ENCODE results near the gene LRRC10.

Gene LRRC10, protein sequence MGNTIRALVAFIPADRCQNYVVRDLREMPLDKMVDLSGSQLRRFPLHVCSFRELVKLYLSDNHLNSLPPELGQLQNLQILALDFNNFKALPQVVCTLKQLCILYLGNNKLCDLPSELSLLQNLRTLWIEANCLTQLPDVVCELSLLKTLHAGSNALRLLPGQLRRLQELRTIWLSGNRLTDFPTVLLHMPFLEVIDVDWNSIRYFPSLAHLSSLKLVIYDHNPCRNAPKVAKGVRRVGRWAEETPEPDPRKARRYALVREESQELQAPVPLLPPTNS

GRCh38 chr12:69610729-69611128 lies at the start of gene LRRC10:
Gene LRRC10 (minus strand): TSS chr12:69610907. CDS start chr12:69610838, 69 bp downstream.
- no peak for DNase-seq

DNA sequence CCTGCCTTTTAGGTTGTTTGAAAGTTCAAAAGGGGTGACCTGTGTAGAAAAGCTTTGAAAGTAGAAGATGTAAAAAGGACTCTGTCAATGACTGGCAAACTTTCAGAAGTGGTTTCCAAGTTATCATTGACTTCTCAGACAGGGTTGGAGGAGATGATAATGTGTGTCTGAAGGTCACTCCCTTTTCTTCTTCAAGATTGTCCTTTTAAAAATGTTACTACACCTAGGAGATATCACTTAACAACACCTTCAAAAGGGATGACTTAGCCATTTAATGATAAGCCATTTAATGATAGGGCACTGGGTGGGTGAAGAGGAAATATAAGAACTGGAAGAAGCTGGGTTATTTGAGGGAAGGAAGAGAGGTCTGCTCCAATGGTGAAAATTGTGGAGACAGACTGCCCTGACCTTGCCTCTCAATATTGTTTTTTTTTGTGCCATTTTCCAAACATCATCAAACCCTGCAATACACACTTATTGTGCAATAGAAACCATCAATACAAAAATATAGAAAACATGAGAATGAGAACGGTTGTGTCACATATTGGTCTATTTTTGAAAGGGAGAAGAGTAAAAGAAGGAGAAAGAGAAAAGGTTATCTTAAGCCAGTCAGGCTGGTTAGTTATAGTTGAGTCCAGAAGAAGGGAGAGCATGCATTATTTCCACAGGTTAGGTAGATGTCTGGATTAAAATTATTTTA lies 49.6 kb upstream of the LRRC10 start:
- no peak for DNase-seq

GRCh38 chr12:69658203-69658602 lies 47.5 kb upstream of the LRRC10 start:
- DNase-seq: no peak

DNA sequence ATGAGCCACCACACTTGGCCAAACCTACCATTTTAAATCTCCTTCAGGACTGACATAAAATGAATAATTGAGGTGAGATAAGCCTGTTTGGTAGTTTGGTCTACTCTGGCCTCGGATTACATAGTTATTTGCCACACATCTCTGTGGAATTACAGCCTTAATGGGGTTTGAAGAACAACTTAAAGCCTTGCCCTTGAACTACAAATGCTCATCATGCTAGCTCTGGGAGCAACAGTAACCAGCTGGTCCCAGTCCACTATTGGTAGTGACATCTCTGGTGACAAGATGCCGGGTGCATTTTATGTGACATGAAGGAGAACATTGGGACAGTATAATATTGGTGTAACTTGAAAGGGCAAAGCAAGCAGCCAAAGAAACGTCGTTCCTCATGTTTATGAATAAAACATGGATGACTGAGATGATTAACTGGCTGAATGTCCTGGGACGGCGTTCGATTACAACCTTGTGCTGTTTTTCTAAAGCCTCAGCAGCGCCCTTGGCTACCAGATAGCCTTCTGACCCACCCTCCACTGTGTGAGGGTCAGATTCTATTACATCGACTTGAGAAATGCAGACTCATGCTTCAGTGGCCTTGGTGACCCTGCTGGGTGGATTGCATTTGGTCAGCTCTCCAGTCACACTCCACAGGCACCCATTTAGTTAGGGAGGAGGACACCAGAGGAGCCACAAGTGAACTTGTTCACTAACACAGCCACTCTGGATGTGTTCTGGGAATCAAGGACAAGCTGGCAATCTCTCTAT lies 46.9 kb upstream of the LRRC10 start:
- DNase-seq: no peak

DNA sequence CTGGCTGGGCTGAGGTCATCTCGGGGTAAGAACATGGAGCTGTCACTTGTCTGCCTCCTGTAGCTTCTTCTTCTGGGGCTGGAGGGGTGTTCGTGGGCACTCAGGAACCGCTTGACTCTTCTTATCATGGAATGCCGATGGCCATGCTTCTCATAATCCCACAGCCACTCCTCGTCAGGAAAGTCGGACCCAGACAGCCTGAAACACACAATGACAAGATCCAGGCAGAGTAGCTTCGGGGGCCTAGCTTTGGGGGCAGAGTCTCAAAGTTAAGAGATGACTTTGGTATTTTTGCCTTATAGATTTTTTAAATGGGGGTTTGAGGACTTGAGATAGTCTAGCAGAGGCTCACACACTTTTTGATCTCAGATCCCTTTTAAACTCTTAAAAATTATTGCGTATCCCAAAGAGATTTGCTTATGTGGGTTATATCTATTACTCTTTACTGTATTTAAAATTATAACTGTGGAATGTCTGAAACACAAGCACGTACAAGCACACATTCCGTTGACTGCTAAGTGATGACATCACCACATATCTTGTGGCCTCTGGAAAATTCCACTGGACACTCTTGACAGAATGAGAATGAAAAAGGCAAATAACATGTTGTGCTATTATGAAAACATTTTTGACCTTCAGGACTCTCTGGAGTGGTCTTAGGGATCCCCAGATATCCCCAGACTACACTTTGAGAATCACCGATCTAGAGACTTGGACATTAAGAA lies 45.1 kb upstream of the LRRC10 start:
- DNase-seq: no peak

GRCh38 chr12:69653703-69654102 lies 43.0 kb upstream of the LRRC10 start:
- no peak for DNase-seq

DNA sequence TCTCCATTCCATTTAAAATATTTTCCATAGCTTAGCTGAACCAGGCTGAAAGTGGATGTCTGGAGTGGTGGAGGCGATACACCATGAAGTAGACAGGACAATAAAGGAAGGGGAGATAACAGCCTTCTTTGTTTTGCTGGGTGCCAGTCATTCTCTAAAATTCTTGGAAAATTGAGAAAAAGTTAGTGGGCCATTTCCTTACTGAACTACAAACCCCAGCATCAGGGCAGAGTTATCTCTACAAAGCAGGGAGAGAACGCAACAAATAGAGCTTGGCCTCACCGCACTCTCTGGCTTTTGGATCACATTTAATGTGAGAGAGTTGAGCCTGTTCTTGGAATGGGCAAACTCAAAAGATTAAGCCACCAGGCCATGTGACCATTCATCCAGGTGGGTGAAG lies 41.2 kb upstream of the LRRC10 start:
- DNase-seq: no peak

GRCh38 chr12:69649529-69649928 lies 38.8 kb upstream of the LRRC10 start:
- DNase-seq: no peak

- no peak for DNase-seq
Observed at GRCh38 chr12:69648476-69648875, 37.8 kb upstream of the LRRC10 start.

GRCh38 chr12:69647178-69647577 lies 36.5 kb upstream of the LRRC10 start:
- no peak for DNase-seq

- no peak for DNase-seq
Observed at GRCh38 chr12:69645031-69645430, 34.3 kb upstream of the LRRC10 start.

DNA sequence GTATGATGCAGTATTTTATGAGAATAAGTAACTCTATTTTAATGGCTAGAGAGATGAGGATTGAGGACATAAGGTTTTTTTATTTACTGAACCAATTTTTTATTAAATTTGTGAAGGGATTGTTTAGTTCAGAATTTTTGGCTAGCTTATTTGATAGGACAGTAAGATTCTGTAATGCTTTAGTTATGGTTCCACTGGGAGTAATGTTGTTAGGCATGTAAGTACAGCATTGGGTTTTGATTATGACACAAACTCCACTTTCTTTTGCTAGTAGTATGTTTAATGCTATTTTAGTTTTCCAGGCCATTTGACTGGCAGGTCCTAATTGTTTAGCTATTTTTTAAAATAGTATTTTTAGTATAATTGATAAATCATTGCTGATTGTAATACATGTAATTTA lies 33.8 kb upstream of the LRRC10 start:
- DNase-seq: no peak

DNA sequence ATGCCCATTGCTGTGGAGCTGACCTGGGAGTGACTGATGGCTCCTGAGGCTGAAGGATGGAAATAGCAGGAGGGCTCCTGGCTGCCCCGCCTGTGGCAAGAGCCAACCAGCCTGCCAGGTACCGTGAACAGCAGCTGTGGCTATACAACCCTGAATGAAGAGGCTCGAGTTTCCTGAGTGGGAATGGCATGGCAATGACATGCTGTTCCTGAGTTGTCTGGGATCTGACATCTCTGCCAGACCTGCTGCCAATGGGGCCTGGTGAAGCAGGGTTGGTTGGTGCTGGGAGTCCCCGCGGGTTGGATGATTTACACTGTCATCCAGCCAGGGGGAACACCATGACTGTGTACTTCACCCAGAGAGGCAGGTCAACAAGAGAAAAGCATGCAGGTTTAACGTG lies 31.8 kb upstream of the LRRC10 start:
- no peak for DNase-seq

DNA sequence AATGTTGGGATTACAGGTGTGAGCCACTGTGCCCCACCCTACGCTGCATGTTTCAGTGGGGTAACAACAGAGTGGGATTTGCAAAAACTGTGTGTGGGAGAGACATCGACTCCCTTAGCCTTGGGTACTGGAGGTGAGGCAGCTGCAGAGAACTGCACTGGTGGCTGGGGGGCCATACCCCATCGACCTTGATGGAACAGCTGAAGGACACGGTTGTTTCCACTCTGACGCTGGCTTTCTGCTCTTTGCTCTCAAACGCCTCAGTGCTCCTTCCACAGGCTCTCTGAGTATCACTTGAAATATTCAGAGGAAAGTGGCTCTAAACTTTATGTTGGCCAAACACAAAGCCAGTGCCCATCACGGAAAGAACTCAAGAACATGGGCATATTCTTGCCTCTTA lies 30.8 kb upstream of the LRRC10 start:
- no peak for DNase-seq

GRCh38 chr12:69639400-69640016 lies 28.8 kb upstream of the LRRC10 start:
- peak; percentile 76 for DNase-seq

DNA sequence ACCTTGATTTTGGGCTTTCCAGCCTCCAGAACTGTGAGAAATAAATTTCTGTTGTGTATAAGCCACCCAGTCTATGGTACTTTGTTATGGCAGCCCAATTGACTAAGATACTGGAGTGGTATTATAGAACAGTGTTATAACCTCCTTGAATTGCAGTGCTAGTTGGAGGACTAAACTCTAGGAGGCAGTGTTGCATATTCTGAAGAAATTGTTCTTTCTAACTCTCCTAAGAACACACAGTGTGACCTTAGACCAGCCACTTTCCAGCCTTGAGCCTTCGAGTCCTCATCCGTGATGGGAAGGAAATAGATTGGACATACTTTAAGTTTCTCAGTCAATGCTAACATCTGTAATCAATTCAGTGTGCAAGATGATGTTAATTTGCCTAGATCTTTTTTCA lies 22.4 kb upstream of the LRRC10 start:
- no peak for DNase-seq

- DNase-seq: no peak
Observed at GRCh38 chr12:69630191-69630590, 19.5 kb upstream of the LRRC10 start.

DNA sequence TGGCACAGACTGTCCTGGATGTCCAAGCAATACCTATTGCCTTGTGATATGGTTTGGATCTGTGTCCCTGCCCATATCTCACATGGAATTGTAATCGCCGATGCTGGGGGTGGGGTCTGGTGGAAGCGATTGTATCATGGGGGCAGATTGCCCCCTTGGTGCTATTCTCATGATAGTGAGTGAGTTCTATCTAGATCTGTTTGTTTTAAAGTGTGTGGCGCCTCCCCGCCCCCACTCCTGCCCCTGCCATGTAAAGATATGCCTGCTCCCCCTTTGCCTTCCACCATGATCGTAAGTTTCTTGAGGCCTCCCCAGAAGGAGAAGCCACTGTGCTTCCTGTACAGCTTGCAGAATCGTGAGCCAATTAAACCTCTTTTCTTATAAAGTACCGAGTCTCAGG lies 16.8 kb upstream of the LRRC10 start:
- no peak for DNase-seq

- DNase-seq: no peak
Observed at GRCh38 chr12:69623970-69624369, 13.3 kb upstream of the LRRC10 start.

GRCh38 chr12:69621551-69621950 lies 10.8 kb upstream of the LRRC10 start:
- DNase-seq: no peak

- DNase-seq: no peak
Observed at GRCh38 chr12:69620921-69621320, 10.2 kb upstream of the LRRC10 start.

DNA sequence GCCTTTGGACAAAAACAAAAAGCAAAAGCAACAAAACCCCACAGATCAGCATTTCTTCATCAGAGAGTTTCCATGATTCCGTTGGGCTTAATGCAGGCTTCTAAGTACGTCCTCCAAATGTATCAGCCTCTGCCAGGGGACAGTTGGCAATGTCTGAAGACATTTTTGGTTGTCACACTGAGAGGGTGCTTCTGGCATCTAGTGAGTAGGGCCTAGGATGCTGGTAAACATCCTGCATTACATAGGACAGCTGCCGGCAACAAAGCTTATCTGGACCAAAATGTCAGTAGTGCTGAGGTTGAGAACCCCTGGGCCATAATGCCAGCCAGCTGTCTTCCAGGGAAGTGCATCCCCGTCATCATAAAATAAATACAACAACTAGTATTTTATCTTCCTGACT lies 9.4 kb upstream of the LRRC10 start:
- DNase-seq: no peak

- DNase-seq: no peak
Observed at GRCh38 chr12:69619050-69619449, 8.3 kb upstream of the LRRC10 start.
